ENCODE data around the gene DCLRE1C. TPM values are rescaled to one million over a fixed set of nuclear protein-coding genes. Genes with fewer than 3 reads are reported as not detected.

DCLRE1C gene
- total and polyA plus RNA-seq, 12 donors = 1.8 to 13.4 (median 8.3) TPM

DNA sequence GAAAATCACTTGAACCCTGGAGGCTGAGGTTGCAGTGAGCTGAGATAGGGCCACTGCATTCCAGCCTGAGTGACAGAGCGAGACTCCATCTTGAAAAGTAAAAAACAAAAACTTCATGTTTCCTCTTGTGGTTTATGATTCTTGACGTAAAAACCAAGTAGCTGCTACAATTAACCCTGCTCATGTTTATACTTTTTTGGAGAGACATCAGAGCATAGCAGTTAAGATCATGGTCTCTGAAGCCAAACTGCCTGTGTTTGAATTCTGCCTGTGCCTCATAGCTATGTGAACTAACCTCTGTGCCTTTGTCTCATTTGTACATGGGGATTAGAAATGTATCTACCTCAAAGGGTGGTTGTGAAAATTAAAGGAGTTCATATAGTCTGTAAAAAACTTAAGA is 48.0 kb downstream of the DCLRE1C start:
- DNase-seq = no peak
- no peaks in the 10 kb centered on the region for H3K4me1 ChIP-seq (replicated peaks in 1 of 2)
- no peaks in the 10 kb centered on the region for H3K9me3 ChIP-seq (replicated peaks in 1 of 3)
- peaks cover 0 to 11% of the 10 kb centered on the region in 2 donors for H3K36me3 ChIP-seq (replicated peaks in 1 of 2)
- intact Hi-C loops (cut with DNase I) = no loop called here
- H3K4me3 ChIP-seq = no peak overlapping the region
- no peaks in the 10 kb centered on the region for H3K27me3 ChIP-seq
- WGBS, 4 donors = 90 to 92% (median 91%) methylated on average over 2 of the region's 2 CpGs
- TF ChIP-seq, protein P1, sequence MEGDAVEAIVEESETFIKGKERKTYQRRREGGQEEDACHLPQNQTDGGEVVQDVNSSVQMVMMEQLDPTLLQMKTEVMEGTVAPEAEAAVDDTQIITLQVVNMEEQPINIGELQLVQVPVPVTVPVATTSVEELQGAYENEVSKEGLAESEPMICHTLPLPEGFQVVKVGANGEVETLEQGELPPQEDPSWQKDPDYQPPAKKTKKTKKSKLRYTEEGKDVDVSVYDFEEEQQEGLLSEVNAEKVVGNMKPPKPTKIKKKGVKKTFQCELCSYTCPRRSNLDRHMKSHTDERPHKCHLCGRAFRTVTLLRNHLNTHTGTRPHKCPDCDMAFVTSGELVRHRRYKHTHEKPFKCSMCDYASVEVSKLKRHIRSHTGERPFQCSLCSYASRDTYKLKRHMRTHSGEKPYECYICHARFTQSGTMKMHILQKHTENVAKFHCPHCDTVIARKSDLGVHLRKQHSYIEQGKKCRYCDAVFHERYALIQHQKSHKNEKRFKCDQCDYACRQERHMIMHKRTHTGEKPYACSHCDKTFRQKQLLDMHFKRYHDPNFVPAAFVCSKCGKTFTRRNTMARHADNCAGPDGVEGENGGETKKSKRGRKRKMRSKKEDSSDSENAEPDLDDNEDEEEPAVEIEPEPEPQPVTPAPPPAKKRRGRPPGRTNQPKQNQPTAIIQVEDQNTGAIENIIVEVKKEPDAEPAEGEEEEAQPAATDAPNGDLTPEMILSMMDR (IDR thresholded peaks at IDR 0.05) = no peak
- no peak for TF ChIP-seq POLR2A (IDR thresholded peaks at IDR 0.05)
- no peak overlapping the region for H3K27ac ChIP-seq

DNA sequence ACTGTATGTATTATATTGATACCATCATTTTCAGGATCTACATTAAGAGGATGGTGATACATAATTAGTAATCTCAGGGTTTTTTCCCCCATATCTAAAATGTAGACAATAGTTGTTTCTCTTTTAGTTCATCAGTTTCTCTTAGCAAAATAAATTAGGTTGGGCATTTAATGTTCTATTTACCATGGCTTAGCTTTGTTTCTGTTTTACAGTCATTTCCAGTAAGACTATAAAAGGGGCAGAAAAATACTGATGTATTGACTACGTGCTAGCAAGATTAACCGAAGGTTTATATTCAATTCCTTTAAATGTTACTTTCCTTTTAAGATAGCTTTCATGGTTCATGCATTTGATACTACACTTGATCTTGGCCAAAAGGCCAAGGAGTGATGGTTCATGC is 49.0 kb downstream of the DCLRE1C start:
- 88 to 99% (median 95%) methylated on average over 2 of the region's 2 CpGs for WGBS, 4 donors
- H3K9me3 ChIP-seq (replicated peaks in 1 of 3) = no peaks in the 10 kb centered on the region
- TF ChIP-seq POLR2A (IDR thresholded peaks at IDR 0.05) = no peak
- TF ChIP-seq, protein P1 (IDR thresholded peaks at IDR 0.05) = no peak

DNA sequence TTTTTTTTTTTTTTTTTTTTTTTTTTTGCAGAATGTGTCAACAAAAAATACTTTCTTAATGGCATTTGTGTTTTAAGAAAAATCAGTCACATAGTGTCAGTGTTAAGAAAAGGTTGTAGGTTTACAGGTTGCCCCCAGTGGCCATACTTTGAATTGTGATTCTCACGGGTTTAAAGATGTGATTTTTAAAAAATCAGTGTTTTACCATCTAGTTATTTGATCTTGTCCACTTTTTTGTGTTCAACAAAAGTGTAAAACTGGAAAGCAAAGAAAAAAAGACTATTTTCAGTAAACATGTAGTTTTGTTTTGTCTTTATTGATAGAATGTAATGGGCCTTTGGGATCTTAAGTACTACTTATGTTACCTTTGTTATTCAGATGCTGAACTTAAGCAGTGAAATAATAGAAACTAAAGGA is 49.6 kb downstream of the DCLRE1C start:
- peaks cover 0 to 9% of the 10 kb centered on the region in 2 donors for H3K36me3 ChIP-seq (replicated peaks in 1 of 2)
- intact Hi-C loops (cut with DNase I) = no loop called here
- H3K9me3 ChIP-seq (replicated peaks in 1 of 3) = no peaks in the 10 kb centered on the region
- H3K27ac ChIP-seq = no peak overlapping the region
- TF ChIP-seq, protein P1 (IDR thresholded peaks at IDR 0.05) = peak; percentile 31 to 66 (median 42)
- no peak for TF ChIP-seq POLR2A (IDR thresholded peaks at IDR 0.05)
- DNase-seq = peak in 2 of 7 donors; percentile 16 to 28
- no peak overlapping the region for H3K4me3 ChIP-seq
- no peaks in the 10 kb centered on the region for H3K27me3 ChIP-seq
- 32 to 48% (median 39%) methylated on average over 1 of the region's 1 CpG for WGBS, 4 donors
- H3K4me1 ChIP-seq (replicated peaks in 1 of 2) = no peaks in the 10 kb centered on the region

More for the DNA sequence above, 49.0 kb downstream of the DCLRE1C start:
- Histone ChIP-seq H3K4me1 (replicated peaks in 1 of 2) (no peaks in the 10 kb centered on the region), H3K27me3 (no peaks in the 10 kb centered on the region), H3K36me3 (replicated peaks in 1 of 2) (peaks cover 0 to 9% of the 10 kb centered on the region in 2 donors), H3K4me3 (no peak overlapping the region), H3K27ac (no peak overlapping the region)
- DNase-seq = no peak
- intact Hi-C loops (cut with DNase I) = no loop called here

DNA sequence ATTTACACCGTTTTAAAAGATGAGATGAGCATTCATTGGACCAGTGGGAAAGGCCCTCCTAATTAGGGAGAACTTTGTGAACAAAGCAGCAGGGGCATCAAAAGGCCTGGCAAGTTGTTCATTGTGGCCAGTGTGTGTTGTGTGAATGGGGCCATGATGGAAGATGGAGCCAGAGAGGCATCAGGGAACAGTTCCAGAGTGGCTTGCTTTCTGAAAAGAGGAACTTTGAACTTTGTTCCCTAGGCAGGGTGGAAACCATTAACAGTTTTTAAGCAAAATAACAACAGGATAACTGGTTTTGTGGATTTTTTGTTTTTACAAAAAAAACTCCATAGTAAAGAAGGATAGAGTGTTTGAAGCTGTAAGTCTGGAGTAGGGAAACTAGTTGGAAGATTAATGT is 62.7 kb downstream of the DCLRE1C start:
- TF ChIP-seq POLR2A (IDR thresholded peaks at IDR 0.05) = no peak
- TF ChIP-seq, protein P1 (IDR thresholded peaks at IDR 0.05) = no peak
- Histone ChIP-seq H3K36me3 (replicated peaks in 1 of 2) (no peaks in the 10 kb centered on the region), H3K4me3 (no peak overlapping the region), H3K27me3 (no peaks in the 10 kb centered on the region), H3K9me3 (replicated peaks in 1 of 3) (no peaks in the 10 kb centered on the region), H3K27ac (no peak overlapping the region), H3K4me1 (replicated peaks in 1 of 2) (no peaks in the 10 kb centered on the region)
- no peak for DNase-seq
- 88 to 98% (median 95%) methylated on average over 1 of the region's 1 CpG for WGBS, 4 donors
- intact Hi-C loops (cut with DNase I) = no loop called here

All from adrenal gland (tissue), 12 donors.